ENCODE measurements around the gene MPG.
"Not testable (repeated sequence)": the region's sequence is repeated elsewhere in the genome, so short reads cannot be mapped to it uniquely, and the experiment has no call there.

MPG gene

DNA sequence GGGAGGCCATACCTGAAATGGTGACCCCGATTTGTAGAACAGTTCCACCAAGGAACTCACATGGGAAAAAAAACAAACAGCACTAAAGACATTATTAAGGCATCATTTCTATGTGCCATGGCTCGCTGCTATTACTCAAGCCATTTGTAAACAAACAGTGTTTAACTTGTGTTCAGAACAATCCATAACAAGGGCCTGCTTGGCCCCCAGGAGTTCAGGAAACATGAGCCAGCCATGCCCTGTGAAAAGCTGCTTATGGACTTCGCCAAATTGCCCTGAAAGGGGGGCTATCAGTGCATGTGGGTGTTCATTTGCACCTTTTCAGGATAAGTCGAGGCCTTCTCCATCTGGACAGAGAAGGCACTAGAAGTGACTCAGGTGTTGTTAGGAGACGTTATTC lies 32.6 kb upstream of the MPG start:
- H3K27me3 ChIP-seq (ENCODE audit: insufficient read depth, low read length), result no peaks in the 10 kb centered on the region
- no peak overlapping the region for H3K27ac ChIP-seq (ENCODE audit: low read depth, low read length)
- H2AK5ac ChIP-seq (ENCODE audit: low read length), result no peak overlapping the region
- no peak overlapping the region for H3K23ac ChIP-seq (ENCODE audit: low read length)
- no peak overlapping the region for H3K4me3 ChIP-seq (ENCODE audit: low read depth, low read length)
- no peak overlapping the region for H2AFZ ChIP-seq (ENCODE audit: insufficient read depth, low read length, poor library complexity)
- no peak overlapping the region for H3K4me2 ChIP-seq (ENCODE audit: low read length)
- H3K14ac ChIP-seq (ENCODE audit: low read length), result no peak overlapping the region
- no peak overlapping the region for H2BK120ac ChIP-seq (ENCODE audit: insufficient read depth, low read length, poor library complexity)
- H3K9ac ChIP-seq (ENCODE audit: low read length), result no peak overlapping the region
- no peak overlapping the region for H2BK12ac ChIP-seq (ENCODE audit: low read length)
- DNase-seq, result no peak
- H4K8ac ChIP-seq (ENCODE audit: low read depth, low read length), result no peak overlapping the region
- H3K4ac ChIP-seq (ENCODE audit: low read depth, low read length), result no peak overlapping the region
- H2BK5ac ChIP-seq (ENCODE audit: low read depth, low read length, poor library complexity), result no peak overlapping the region
- H3K79me2 ChIP-seq (ENCODE audit: control insufficient read depth, insufficient read depth, low read length, poor library complexity), result no peaks in the 10 kb centered on the region
- no peak overlapping the region for H4K91ac ChIP-seq (ENCODE audit: low read depth, low read length)
- WGBS (ENCODE audit: extremely low coverage, insufficient coverage, insufficient read length), result no CpG with 5 or more reads among the region's 5 CpGs
- H4K12ac ChIP-seq (ENCODE audit: low read depth, low read length), result no peak overlapping the region
- no peaks in the 10 kb centered on the region for H3K79me1 ChIP-seq (ENCODE audit: low read length)
- no peaks in the 10 kb centered on the region for H3K4me1 ChIP-seq (ENCODE audit: control insufficient read depth in 1 of 2, insufficient read depth in 2 of 2, low read length in 2 of 2)
- peaks cover 5% of the 10 kb centered on the region for H3K9me3 ChIP-seq (ENCODE audit: insufficient read depth, low read depth, low read length)
- H3K36me3 ChIP-seq (ENCODE audit: control insufficient read depth in 1 of 2, insufficient read depth in 2 of 2, low read length in 2 of 2), result peaks cover 17 to 20% of the 10 kb centered on the region in 2 experiments
- H3K18ac ChIP-seq (ENCODE audit: low read length), result no peak overlapping the region

GRCh38 chr16:46510-46909 lies 31.5 kb upstream of the MPG start:
- H3K36me3 ChIP-seq (ENCODE audit: control insufficient read depth in 1 of 2, insufficient read depth in 2 of 2, low read length in 2 of 2), result peaks cover 21 to 24% of the 10 kb centered on the region in 2 experiments
- H2AK5ac ChIP-seq (ENCODE audit: low read length); H3K79me2 ChIP-seq (ENCODE audit: control insufficient read depth, insufficient read depth, low read length, poor library complexity); H2BK5ac ChIP-seq (ENCODE audit: low read depth, low read length, poor library complexity); H3K14ac ChIP-seq (ENCODE audit: low read length); H3K79me1 ChIP-seq (ENCODE audit: low read length); H3K23ac ChIP-seq (ENCODE audit: low read length); H3K4me1 ChIP-seq (ENCODE audit: control insufficient read depth in 1 of 2, insufficient read depth in 2 of 2, low read length in 2 of 2); H3K4me2 ChIP-seq (ENCODE audit: low read length); DNase-seq; H3K9ac ChIP-seq (ENCODE audit: low read length); H4K91ac ChIP-seq (ENCODE audit: low read depth, low read length); H3K9me3 ChIP-seq (ENCODE audit: insufficient read depth, low read depth, low read length); H3K18ac ChIP-seq (ENCODE audit: low read length); H2BK120ac ChIP-seq (ENCODE audit: insufficient read depth, low read length, poor library complexity); H2BK12ac ChIP-seq (ENCODE audit: low read length); H3K4ac ChIP-seq (ENCODE audit: low read depth, low read length); H2AFZ ChIP-seq (ENCODE audit: insufficient read depth, low read length, poor library complexity); H3K27me3 ChIP-seq (ENCODE audit: insufficient read depth, low read length); H3K4me3 ChIP-seq (ENCODE audit: low read depth, low read length); H4K12ac ChIP-seq (ENCODE audit: low read depth, low read length); H3K27ac ChIP-seq (ENCODE audit: low read depth, low read length); H4K8ac ChIP-seq (ENCODE audit: low read depth, low read length): not testable (repeated sequence)
- WGBS (ENCODE audit: extremely low coverage, insufficient coverage, insufficient read length), result no CpG with 5 or more reads among the region's 7 CpGs

DNA sequence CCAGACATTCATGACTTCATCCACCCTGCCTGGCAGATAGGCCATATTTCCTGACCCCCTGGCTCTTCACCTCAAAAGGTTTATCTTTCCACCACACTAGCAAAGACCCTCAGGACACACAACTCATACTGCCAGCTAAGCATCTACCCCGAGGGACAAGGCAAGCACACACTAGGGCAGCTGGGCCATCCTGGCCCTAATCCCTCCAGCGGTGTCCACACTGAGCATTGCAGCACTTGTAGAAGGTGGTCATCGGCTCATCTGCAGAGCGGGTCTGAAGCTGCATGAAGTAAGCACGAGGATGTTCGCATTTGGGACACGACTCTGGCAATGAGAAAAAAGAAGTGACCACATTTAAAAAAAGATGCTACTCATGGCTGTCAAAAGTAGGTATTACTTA lies 30.8 kb upstream of the MPG start:
- H2AK5ac ChIP-seq (ENCODE audit: low read length), result no peak overlapping the region
- H3K4ac ChIP-seq (ENCODE audit: low read depth, low read length), result no peak overlapping the region
- no peak overlapping the region for H3K9ac ChIP-seq (ENCODE audit: low read length)
- H3K4me2 ChIP-seq (ENCODE audit: low read length), result no peak overlapping the region
- H3K18ac ChIP-seq (ENCODE audit: low read length), result no peak overlapping the region
- no peak overlapping the region for H4K8ac ChIP-seq (ENCODE audit: low read depth, low read length)
- no peak overlapping the region for H2BK5ac ChIP-seq (ENCODE audit: low read depth, low read length, poor library complexity)
- no peaks in the 10 kb centered on the region for H3K4me1 ChIP-seq (ENCODE audit: control insufficient read depth in 1 of 2, insufficient read depth in 2 of 2, low read length in 2 of 2)
- WGBS (ENCODE audit: extremely low coverage, insufficient coverage, insufficient read length), result no CpG with 5 or more reads among the region's 7 CpGs
- H2BK12ac ChIP-seq (ENCODE audit: low read length), result no peak overlapping the region
- no peak for DNase-seq
- peaks cover 16 to 20% of the 10 kb centered on the region in 2 experiments for H3K36me3 ChIP-seq (ENCODE audit: control insufficient read depth in 1 of 2, insufficient read depth in 2 of 2, low read length in 2 of 2)
- H3K79me2 ChIP-seq (ENCODE audit: control insufficient read depth, insufficient read depth, low read length, poor library complexity), result no peaks in the 10 kb centered on the region
- no peak overlapping the region for H3K27ac ChIP-seq (ENCODE audit: low read depth, low read length)
- H3K9me3 ChIP-seq (ENCODE audit: insufficient read depth, low read depth, low read length), result no peaks in the 10 kb centered on the region
- no peak overlapping the region for H3K14ac ChIP-seq (ENCODE audit: low read length)
- no peak overlapping the region for H3K23ac ChIP-seq (ENCODE audit: low read length)
- H3K27me3 ChIP-seq (ENCODE audit: insufficient read depth, low read length), result no peaks in the 10 kb centered on the region
- H3K79me1 ChIP-seq (ENCODE audit: low read length), result no peaks in the 10 kb centered on the region
- no peak overlapping the region for H2AFZ ChIP-seq (ENCODE audit: insufficient read depth, low read length, poor library complexity)
- H3K4me3 ChIP-seq (ENCODE audit: low read depth, low read length), result no peak overlapping the region
- no peak overlapping the region for H2BK120ac ChIP-seq (ENCODE audit: insufficient read depth, low read length, poor library complexity)
- no peak overlapping the region for H4K91ac ChIP-seq (ENCODE audit: low read depth, low read length)
- no peak overlapping the region for H4K12ac ChIP-seq (ENCODE audit: low read depth, low read length)

GRCh38 chr16:50769-51591 lies 27.0 kb upstream of the MPG start:
- no peak overlapping the region for H3K18ac ChIP-seq (ENCODE audit: low read length)
- H4K12ac ChIP-seq (ENCODE audit: low read depth, low read length), result no peak overlapping the region
- no peak for DNase-seq
- H2AFZ ChIP-seq (ENCODE audit: insufficient read depth, low read length, poor library complexity), result no peak overlapping the region
- H3K27ac ChIP-seq (ENCODE audit: low read depth, low read length), result no peak overlapping the region
- no peak overlapping the region for H3K4me3 ChIP-seq (ENCODE audit: low read depth, low read length)
- H3K27me3 ChIP-seq (ENCODE audit: insufficient read depth, low read length), result no peaks in the 10 kb centered on the region
- H2BK120ac ChIP-seq (ENCODE audit: insufficient read depth, low read length, poor library complexity), result no peak overlapping the region
- H2AK5ac ChIP-seq (ENCODE audit: low read length), result no peak overlapping the region
- H3K36me3 ChIP-seq (ENCODE audit: control insufficient read depth in 1 of 2, insufficient read depth in 2 of 2, low read length in 2 of 2), result peaks cover 20 to 25% of the 10 kb centered on the region in 2 experiments
- H4K8ac ChIP-seq (ENCODE audit: low read depth, low read length), result no peak overlapping the region
- no peak overlapping the region for H3K14ac ChIP-seq (ENCODE audit: low read length)
- H3K79me2 ChIP-seq (ENCODE audit: control insufficient read depth, insufficient read depth, low read length, poor library complexity), result peaks cover 3% of the 10 kb centered on the region
- H3K4me1 ChIP-seq (ENCODE audit: control insufficient read depth in 1 of 2, insufficient read depth in 2 of 2, low read length in 2 of 2), result peaks cover 3 to 6% of the 10 kb centered on the region in 2 experiments
- no peak overlapping the region for H3K9ac ChIP-seq (ENCODE audit: low read length)
- H3K79me1 ChIP-seq (ENCODE audit: low read length), result peaks cover 8% of the 10 kb centered on the region
- no peak overlapping the region for H2BK12ac ChIP-seq (ENCODE audit: low read length)
- no peak overlapping the region for H4K91ac ChIP-seq (ENCODE audit: low read depth, low read length)
- H3K23ac ChIP-seq (ENCODE audit: low read length), result no peak overlapping the region
- H3K4me2 ChIP-seq (ENCODE audit: low read length), result no peak overlapping the region
- no CpG with 5 or more reads among the region's 15 CpGs for WGBS (ENCODE audit: extremely low coverage, insufficient coverage, insufficient read length)
- H3K4ac ChIP-seq (ENCODE audit: low read depth, low read length), result no peak overlapping the region
- H2BK5ac ChIP-seq (ENCODE audit: low read depth, low read length, poor library complexity), result no peak overlapping the region
- H3K9me3 ChIP-seq (ENCODE audit: insufficient read depth, low read depth, low read length), result no peaks in the 10 kb centered on the region
